Activated T-cell treated with anti-CD3 and anti-CD28 coated beads, Interleukin-2, amount 50 U/mL, for 72 hours (primary cell): ENCODE results near the gene MAP2K3. TPM values are rescaled to one million over a fixed set of nuclear protein-coding genes. Genes with fewer than 3 reads are reported as not detected.
"Not testable (repeated sequence)": the region's sequence is repeated elsewhere in the genome, so short reads cannot be mapped to it uniquely, and the experiment has no call there.

Experiments
- ATAC-seq, 2 donors: fragments of 150-1000 bp; cut with Tn5 transposase; replicated peaks in 1 of 2; 2 replicates each; pipeline ENCODE4 v1.10.0; 2021; ENCODE audit warnings: moderate library complexity in 2 of 2, mild to moderate bottlenecking in 1 of 2
- DNase-seq, 2 donors: peaks; one replicate each; pipeline ENCODE4 v3.0.0; 2021 to 2022; ENCODE audit warnings: mixed read lengths in 1 of 2
- H3K27ac Mint-ChIP-seq: one replicate; pipeline ENCODE4 v1.8.0; 2022; ENCODE audit warnings: mild to moderate bottlenecking, moderate library complexity, mixed read lengths
- H3K27me3 Mint-ChIP-seq: one replicate; pipeline ENCODE4 v1.8.0; 2022; ENCODE audit warnings: low read depth, mixed read lengths
- H3K36me3 Mint-ChIP-seq, 2 donors: one replicate each; pipeline ENCODE4 v1.8.0; 2022; ENCODE audit warnings: mixed read lengths in 2 of 2, mild to moderate bottlenecking in 1 of 2; ENCODE audit not compliant: insufficient read depth in 2 of 2
- H3K4me1 Mint-ChIP-seq: one replicate; pipeline ENCODE4 v1.8.0; 2022; ENCODE audit warnings: low read depth, mixed read lengths
- H3K4me3 Mint-ChIP-seq, 2 donors: one replicate each; pipeline ENCODE4 v1.8.0; 2022; ENCODE audit warnings: mild to moderate bottlenecking in 2 of 2, mixed read lengths in 2 of 2, moderate library complexity in 2 of 2
- H3K9me3 Mint-ChIP-seq, 2 donors: one replicate each; pipeline ENCODE4 v1.8.0; 2022; ENCODE audit warnings: mixed read lengths in 2 of 2
- total RNA-seq, 2 donors: library from RNA; stranded (reverse); gene quantifications; one replicate each; pipeline ENCODE4 v1.2.3, GENCODE V29; 2022

The MAP2K3 gene
- total RNA-seq, 2 donors from 2014 or later, result 104 to 107 TPM

DNA sequence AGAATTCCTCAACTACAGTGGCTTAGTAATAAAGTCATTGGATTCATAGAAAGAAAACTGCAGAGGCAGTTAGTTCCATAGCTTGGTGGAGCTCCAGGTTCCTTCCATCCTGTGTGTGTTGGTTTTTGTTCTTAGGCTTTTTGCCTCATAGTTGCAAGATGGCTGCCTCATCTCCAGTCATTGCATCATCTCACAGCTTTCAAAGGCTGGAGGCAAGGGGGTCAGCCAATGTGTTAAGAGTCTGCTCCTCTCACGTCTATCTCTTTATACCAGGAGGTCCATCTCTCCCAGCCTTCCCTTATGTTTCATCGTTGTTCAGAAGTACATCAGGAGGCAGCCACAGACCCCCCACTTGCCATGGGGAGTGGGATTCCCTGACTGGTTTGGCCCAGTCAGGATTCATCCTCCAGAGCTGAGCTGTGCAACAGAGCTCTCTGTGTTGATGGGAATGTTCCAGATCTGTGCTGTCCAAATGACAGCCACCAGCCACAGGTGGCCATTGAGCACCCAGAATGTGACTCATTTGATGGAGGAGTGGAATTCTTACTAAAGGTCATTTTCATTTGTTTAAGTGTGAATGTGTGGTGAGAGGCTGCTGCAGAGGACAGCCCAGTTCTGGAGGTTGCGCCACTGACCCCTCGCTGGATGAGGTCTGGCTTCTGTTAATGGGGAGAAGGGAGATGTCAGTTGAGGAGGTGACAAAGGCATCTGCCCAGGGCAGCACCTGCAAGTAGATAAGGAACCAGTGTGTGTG, 52.2 kb downstream of the MAP2K3 start:
- H3K36me3 Mint-ChIP-seq, H3K9me3 Mint-ChIP-seq, H3K4me3 Mint-ChIP-seq, H3K27ac Mint-ChIP-seq, H3K4me1 Mint-ChIP-seq, ATAC-seq, H3K27me3 Mint-ChIP-seq, DNase-seq: not testable (repeated sequence)

GRCh38 chr17:21337981-21338625, 53.6 kb downstream of the MAP2K3 start:
- DNase-seq, result not testable (repeated sequence)

DNA sequence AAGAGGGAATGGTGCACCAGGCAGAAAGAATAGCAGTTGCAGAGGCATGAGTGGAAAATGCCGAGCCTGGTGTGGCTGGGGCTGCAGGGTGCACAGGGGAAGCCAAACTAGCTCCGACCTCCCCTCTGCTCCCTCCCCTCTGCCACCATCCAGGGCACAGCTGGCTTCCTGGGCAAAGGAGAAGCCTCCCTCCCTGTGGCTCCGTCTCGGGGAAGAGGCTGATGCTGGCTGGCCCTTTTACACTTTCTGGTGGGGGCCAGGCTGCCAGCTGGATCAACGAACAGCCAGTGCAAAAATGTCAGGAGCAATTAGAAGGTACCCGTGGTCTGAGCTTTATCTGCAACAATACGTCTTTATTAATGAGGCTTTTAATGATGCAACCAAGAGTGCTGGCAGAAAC, 54.5 kb downstream of the MAP2K3 start:
- no peaks in the 10 kb centered on the region for H3K27me3 Mint-ChIP-seq
- no peak overlapping the region for H3K4me3 Mint-ChIP-seq
- DNase-seq (no peak), ATAC-seq (no peak)
- H3K27ac Mint-ChIP-seq, result no peak overlapping the region
- no peaks in the 10 kb centered on the region for H3K4me1 Mint-ChIP-seq
- no peaks in the 10 kb centered on the region for H3K9me3 Mint-ChIP-seq
- H3K36me3 Mint-ChIP-seq, result no peaks in the 10 kb centered on the region

More at GRCh38 chr17:21337981-21338625, 53.6 kb downstream of the MAP2K3 start:
- not testable (repeated sequence) for H3K27ac Mint-ChIP-seq, H3K27me3 Mint-ChIP-seq, H3K4me1 Mint-ChIP-seq, ATAC-seq, H3K36me3 Mint-ChIP-seq, H3K4me3 Mint-ChIP-seq, H3K9me3 Mint-ChIP-seq

- H3K27ac Mint-ChIP-seq, H3K9me3 Mint-ChIP-seq, H3K4me3 Mint-ChIP-seq, H3K4me1 Mint-ChIP-seq, DNase-seq, ATAC-seq, H3K36me3 Mint-ChIP-seq, H3K27me3 Mint-ChIP-seq: not testable (repeated sequence)
Measured at GRCh38 chr17:21339571-21339970, 55.1 kb downstream of the MAP2K3 start.

DNA sequence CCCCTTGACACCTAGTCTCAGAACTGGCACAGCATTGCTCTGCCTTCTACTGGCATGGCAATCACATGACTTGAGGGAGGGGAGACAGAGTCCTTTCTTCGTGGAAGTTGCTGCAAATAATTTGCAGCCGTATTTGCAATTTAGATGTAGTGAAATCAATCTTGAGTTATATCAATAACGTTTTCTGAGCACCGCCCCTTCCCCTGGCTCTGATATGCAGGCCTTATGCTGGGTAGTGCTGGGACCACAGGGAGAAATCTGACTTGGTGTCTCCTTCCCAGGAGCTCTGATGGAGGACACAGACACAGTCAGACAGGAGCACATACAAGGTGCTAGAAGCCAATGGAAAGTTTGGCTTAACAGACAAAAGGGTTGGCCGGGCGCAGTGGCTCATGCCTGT, 55.9 kb downstream of the MAP2K3 start:
- not testable (repeated sequence) for H3K27me3 Mint-ChIP-seq, H3K36me3 Mint-ChIP-seq, DNase-seq, H3K9me3 Mint-ChIP-seq, H3K4me3 Mint-ChIP-seq, ATAC-seq, H3K4me1 Mint-ChIP-seq, H3K27ac Mint-ChIP-seq

- not testable (repeated sequence) for H3K9me3 Mint-ChIP-seq, ATAC-seq, H3K4me1 Mint-ChIP-seq, H3K27me3 Mint-ChIP-seq, H3K36me3 Mint-ChIP-seq, DNase-seq, H3K4me3 Mint-ChIP-seq, H3K27ac Mint-ChIP-seq
Measured at GRCh38 chr17:21341279-21341678, 56.8 kb downstream of the MAP2K3 start.

GRCh38 chr17:21341925-21342540, 57.5 kb downstream of the MAP2K3 start:
- not testable (repeated sequence) for H3K4me1 Mint-ChIP-seq

DNA sequence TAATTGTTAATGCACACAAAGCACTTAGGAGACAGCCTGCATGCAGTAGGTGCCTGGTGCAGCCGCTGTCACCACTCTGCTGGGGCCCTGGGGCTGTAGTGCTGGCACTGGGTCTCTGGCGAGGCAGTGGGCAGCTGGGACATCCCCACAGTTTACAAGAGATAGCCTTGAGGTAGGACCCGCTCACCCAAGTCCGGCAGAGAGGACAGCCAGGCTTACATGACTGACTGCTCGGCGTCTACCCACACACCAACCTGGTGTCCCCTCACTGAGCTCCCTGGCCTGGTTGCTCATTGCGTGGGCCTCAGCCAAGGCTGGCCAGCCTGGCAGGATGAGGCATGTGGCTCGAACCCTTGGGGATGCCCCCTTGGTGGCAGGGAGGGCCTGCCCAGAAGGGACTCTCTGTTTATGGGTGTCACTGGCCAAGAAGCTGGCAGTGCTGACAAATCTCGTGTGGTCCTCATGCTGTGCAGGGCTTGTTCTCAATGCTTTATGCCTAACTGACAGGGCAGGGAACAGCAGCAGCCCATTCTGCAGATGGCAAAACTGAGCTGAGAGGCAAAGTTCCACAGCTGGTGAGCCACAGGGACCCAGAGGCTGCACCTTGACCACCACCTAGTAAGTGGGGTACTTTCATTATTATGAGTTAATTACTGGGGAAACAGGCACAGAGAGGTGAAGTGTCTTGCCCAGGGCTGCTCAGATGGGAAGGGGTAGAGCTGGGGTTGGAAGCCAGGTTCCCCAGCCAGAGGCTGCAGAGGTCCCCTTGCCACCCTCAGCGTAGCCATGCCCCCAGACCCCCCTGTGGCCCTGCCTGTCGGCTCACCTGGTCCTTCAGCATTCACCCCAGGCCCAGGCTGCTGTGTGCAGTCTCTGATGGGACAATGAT, 58.8 kb downstream of the MAP2K3 start:
- DNase-seq, H3K36me3 Mint-ChIP-seq, H3K4me3 Mint-ChIP-seq, H3K9me3 Mint-ChIP-seq, H3K4me1 Mint-ChIP-seq, H3K27ac Mint-ChIP-seq, ATAC-seq, H3K27me3 Mint-ChIP-seq: not testable (repeated sequence)

More at GRCh38 chr17:21341925-21342540, 57.5 kb downstream of the MAP2K3 start:
- H3K9me3 Mint-ChIP-seq, ATAC-seq, DNase-seq, H3K36me3 Mint-ChIP-seq, H3K27ac Mint-ChIP-seq, H3K4me3 Mint-ChIP-seq, H3K27me3 Mint-ChIP-seq: not testable (repeated sequence)

- not testable (repeated sequence) for H3K9me3 Mint-ChIP-seq, ATAC-seq, DNase-seq, H3K4me1 Mint-ChIP-seq, H3K27ac Mint-ChIP-seq, H3K36me3 Mint-ChIP-seq, H3K4me3 Mint-ChIP-seq, H3K27me3 Mint-ChIP-seq
Measured at GRCh38 chr17:21344801-21345200, 60.3 kb downstream of the MAP2K3 start.

DNA sequence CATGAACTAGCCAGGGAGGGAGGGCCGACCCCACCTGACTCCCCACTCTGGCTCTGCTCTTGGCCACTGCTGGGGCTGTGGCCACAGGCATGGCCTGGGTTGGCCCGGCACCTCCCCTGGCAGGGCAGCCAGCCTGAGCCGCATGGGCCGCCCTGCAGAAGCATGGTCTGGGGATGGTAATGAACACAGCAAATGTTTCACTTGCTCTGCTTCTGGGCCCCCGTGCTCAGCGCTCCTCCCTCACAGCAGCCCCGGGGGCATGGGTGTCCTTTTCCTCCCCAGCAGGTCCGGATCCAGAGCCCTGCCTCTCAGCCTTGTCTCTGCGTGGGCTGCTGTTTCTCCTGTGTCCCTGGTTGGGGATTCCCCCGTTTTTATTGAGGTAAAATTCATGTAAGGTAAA, 60.7 kb downstream of the MAP2K3 start:
- Mint-ChIP-seq H3K4me1 (no peaks in the 10 kb centered on the region), H3K36me3 (no peaks in the 10 kb centered on the region), H3K27ac (no peak overlapping the region), H3K9me3 (no peaks in the 10 kb centered on the region), H3K27me3 (no peaks in the 10 kb centered on the region), H3K4me3 (no peak overlapping the region)
- DNase-seq, result no peak
- ATAC-seq, result no peak

- H3K4me1 Mint-ChIP-seq, DNase-seq: not testable (repeated sequence)
Measured at GRCh38 chr17:21346107-21346506, 61.6 kb downstream of the MAP2K3 start.

DNA sequence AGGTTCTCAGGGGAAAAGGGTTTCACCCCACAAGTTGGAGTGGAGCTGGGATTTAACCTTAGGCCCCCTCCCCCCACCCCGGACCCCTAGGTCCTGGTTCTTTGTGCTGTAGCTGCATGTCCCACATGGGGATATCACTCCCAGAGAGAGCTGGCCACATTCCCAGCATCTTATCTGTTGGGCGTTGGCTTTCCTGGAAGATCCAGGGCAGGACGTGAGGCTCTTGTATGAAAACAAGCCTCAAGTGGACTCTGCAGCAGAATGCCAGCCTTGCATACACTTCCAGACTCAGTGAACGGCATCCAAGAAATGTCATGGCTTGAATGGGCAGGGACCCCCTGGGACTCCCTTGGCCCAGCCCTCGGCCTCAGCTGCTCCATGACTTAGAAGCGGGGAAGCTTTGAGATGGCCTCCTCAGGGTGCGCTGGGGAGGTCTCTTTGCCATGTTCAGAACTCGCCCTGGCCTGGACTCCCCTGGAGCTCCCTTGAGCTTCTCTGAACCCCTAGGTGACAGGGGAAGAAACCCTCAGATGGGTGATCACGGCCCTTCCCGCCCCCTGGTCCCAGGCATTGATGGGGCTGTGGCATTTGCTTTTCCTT, 62.2 kb downstream of the MAP2K3 start:
- not testable (repeated sequence) for H3K27me3 Mint-ChIP-seq, DNase-seq, ATAC-seq, H3K27ac Mint-ChIP-seq, H3K36me3 Mint-ChIP-seq, H3K4me1 Mint-ChIP-seq, H3K9me3 Mint-ChIP-seq, H3K4me3 Mint-ChIP-seq

More at GRCh38 chr17:21346107-21346506, 61.6 kb downstream of the MAP2K3 start:
- not testable (repeated sequence) for H3K9me3 Mint-ChIP-seq, H3K27ac Mint-ChIP-seq, H3K36me3 Mint-ChIP-seq, H3K4me3 Mint-ChIP-seq, H3K27me3 Mint-ChIP-seq, ATAC-seq
